Skeletal muscle satellite cell (primary cell): Measurements from ENCODE around the gene GALNT1.
"Not testable (repeated sequence)": the region's sequence is repeated elsewhere in the genome, so short reads cannot be mapped to it uniquely, and the experiment has no call there.

Source experiments
- H3K27me3 ChIP-seq: 2 replicates; pipeline ENCODE4 v1.7.0; 2013; ENCODE audit warnings: low read length; ENCODE audit not compliant: control insufficient read depth, insufficient read depth
- H3K36me3 ChIP-seq: 2 replicates; pipeline ENCODE4 v1.7.0; 2013; ENCODE audit warnings: mild to moderate bottlenecking, control low read depth, low read length; ENCODE audit not compliant: insufficient read depth
- H3K4me1 ChIP-seq: 2 replicates; pipeline ENCODE4 v1.7.0; 2013; ENCODE audit warnings: low read length; ENCODE audit not compliant: control insufficient read depth, insufficient read depth
- H3K4me2 ChIP-seq: 2 replicates; pipeline ENCODE4 v1.7.0; 2013; ENCODE audit warnings: mild to moderate bottlenecking, low read length
- H3K4me3 ChIP-seq: 2 replicates; pipeline ENCODE4 v1.7.0; 2013; ENCODE audit warnings: low read length
- H3K9ac ChIP-seq: 2 replicates; pipeline ENCODE4 v1.7.0; 2013; ENCODE audit warnings: mild to moderate bottlenecking, low read depth, low read length, moderate library complexity
- H3K9me3 ChIP-seq: replicated peaks from 2 replicates; pipeline ENCODE4 v1.7.0; 2013; ENCODE audit warnings: mild to moderate bottlenecking, control low read depth, low read length

Gene GALNT1

GRCh38 chr18:35571138-35571537 is 10.4 kb upstream of the GALNT1 start:
- H3K36me3 ChIP-seq: no peaks in the 10 kb centered on the region
- peaks cover 17% of the 10 kb centered on the region for H3K4me1 ChIP-seq
- no peaks in the 10 kb centered on the region for H3K9me3 ChIP-seq
- H3K4me3 ChIP-seq: no peak overlapping the region
- H3K27me3 ChIP-seq: no peaks in the 10 kb centered on the region
- H3K4me2 ChIP-seq: no peak overlapping the region
- H3K9ac ChIP-seq: peak overlapping the region; percentile 26

DNA sequence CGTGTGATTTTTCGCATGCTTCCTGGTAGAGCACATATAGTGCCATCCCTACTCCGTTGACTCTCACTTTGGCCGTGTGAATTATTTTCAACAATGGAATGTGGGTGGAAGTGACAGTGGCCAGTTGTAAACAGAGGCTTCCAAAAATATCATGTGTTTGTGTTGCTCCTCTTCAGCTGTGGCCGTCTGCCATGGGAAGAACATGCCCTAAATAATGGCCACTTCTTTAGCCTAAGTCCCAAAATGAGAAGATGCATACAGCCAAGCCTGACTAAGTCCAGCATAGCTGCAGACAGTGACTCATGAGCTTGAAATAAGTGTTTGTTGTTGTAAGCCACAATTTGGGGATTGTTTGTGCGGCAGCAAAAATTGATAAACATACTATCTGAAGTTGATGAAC is 8.9 kb upstream of the GALNT1 start:
- peaks cover 5% of the 10 kb centered on the region for H3K9me3 ChIP-seq
- no peaks in the 10 kb centered on the region for H3K27me3 ChIP-seq
- peaks cover 17% of the 10 kb centered on the region for H3K4me1 ChIP-seq
- H3K9ac ChIP-seq: no peak overlapping the region
- no peaks in the 10 kb centered on the region for H3K36me3 ChIP-seq
- H3K4me2 ChIP-seq: no peak overlapping the region
- no peak overlapping the region for H3K4me3 ChIP-seq

DNA sequence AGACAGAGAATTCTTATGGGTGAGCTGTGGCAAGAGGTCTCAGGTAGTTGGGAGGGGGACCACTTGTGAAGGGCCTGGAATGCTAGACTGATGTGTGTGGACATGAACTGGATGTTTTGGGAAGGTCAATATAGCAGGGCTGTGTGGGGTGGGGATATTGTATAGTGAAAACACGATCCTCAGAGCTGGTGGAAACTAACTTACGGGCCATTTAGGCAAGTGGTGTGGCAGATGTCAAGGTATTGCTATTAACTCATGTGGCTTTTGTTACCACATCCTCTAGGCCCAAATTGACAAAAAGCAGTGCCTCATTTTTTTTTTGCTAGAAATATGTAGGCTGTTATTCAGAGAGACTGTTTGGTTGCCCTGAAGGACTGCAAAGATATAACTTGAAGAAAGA is 8.0 kb upstream of the GALNT1 start:
- Histone ChIP-seq H3K4me3 (no peak overlapping the region), H3K4me2 (no peak overlapping the region), H3K4me1 (peaks cover 17% of the 10 kb centered on the region), H3K9me3 (peaks cover 5% of the 10 kb centered on the region), H3K27me3 (no peaks in the 10 kb centered on the region), H3K9ac (no peak overlapping the region), H3K36me3 (no peaks in the 10 kb centered on the region)

DNA sequence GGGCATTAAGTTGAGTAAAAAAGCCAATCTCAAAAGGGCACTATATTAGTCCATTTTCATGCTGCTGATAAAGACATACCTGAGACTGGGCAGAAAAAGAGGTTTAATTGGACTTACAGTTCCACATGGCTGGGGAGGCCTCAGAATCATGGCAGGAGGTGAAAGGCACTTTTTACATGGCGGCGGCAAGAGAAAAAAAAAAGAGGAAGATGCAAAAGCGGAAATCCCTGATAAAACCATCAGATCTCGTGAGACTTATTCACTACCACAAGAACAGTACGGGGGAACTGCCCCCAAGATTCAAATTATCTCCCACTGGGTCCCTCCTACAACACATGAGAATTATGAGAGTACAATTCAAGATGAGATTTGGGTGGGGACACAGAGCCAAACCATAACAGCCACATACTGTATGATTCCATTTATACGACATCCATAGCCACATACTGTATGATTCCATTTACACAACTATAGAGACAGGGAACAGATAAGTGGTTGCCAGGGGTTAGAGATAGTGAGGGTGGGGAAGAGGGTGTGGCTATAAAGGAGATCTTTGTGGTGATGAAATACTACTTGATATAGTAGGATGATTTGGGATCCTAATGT is 5.2 kb upstream of the GALNT1 start:
- H3K4me3 ChIP-seq, H3K9me3 ChIP-seq, H3K9ac ChIP-seq, H3K4me1 ChIP-seq, H3K27me3 ChIP-seq, H3K36me3 ChIP-seq, H3K4me2 ChIP-seq: not testable (repeated sequence)

DNA sequence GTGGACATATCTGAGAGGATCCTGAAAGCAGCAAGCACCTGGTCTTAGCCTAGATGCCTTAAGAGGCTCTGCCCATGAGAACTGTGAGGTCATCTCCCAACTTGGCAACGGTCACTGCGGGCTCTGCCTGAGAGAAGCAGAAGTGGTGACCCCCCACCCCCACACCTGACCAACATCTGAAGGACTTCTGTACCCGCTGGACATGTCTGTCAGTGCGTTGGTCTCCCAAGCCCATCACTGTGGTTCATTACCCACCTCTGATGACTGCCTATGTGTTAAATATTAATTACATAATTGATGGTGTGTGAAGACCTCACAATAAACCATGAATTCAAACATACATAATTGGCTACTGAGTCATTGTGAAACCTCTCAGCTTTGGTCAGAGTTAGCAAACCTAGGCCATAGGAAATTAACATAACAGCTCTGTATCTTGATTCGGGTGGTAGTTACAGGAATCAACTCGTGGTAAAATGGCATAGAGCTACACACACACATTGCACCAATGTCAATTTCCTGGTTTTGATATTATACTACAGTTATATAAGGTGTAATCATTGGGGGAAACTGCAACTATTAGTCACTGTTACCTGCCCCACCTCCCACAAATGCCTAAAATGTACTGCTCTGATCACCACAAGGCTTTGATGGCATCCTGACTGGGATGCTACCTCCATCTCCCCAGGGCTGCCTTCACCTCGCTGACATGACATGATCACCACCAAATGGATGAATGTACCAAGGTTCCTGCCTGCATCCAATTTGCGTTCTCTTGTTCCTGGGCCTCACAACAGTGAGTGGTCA is 4.3 kb upstream of the GALNT1 start:
- Histone ChIP-seq H3K4me1 (peaks cover 7% of the 10 kb centered on the region), H3K4me3 (no peak overlapping the region), H3K9me3 (peaks cover 5% of the 10 kb centered on the region), H3K36me3 (no peaks in the 10 kb centered on the region), H3K4me2 (no peak overlapping the region), H3K9ac (no peak overlapping the region), H3K27me3 (no peaks in the 10 kb centered on the region)

GRCh38 chr18:35578481-35578880 is 3.1 kb upstream of the GALNT1 start:
- peaks cover 9% of the 10 kb centered on the region for H3K4me1 ChIP-seq
- H3K36me3 ChIP-seq: no peaks in the 10 kb centered on the region
- no peak overlapping the region for H3K4me2 ChIP-seq
- no peak overlapping the region for H3K9ac ChIP-seq
- no peak overlapping the region for H3K4me3 ChIP-seq
- H3K9me3 ChIP-seq: peaks cover 5% of the 10 kb centered on the region
- H3K27me3 ChIP-seq: no peaks in the 10 kb centered on the region

GRCh38 chr18:35578936-35579335 is 2.6 kb upstream of the GALNT1 start:
- Histone ChIP-seq H3K27me3 (no peaks in the 10 kb centered on the region), H3K4me3 (no peak overlapping the region), H3K4me1 (peaks cover 11% of the 10 kb centered on the region), H3K9ac (no peak overlapping the region), H3K9me3 (peaks cover 5% of the 10 kb centered on the region), H3K36me3 (no peaks in the 10 kb centered on the region), H3K4me2 (no peak overlapping the region)

DNA sequence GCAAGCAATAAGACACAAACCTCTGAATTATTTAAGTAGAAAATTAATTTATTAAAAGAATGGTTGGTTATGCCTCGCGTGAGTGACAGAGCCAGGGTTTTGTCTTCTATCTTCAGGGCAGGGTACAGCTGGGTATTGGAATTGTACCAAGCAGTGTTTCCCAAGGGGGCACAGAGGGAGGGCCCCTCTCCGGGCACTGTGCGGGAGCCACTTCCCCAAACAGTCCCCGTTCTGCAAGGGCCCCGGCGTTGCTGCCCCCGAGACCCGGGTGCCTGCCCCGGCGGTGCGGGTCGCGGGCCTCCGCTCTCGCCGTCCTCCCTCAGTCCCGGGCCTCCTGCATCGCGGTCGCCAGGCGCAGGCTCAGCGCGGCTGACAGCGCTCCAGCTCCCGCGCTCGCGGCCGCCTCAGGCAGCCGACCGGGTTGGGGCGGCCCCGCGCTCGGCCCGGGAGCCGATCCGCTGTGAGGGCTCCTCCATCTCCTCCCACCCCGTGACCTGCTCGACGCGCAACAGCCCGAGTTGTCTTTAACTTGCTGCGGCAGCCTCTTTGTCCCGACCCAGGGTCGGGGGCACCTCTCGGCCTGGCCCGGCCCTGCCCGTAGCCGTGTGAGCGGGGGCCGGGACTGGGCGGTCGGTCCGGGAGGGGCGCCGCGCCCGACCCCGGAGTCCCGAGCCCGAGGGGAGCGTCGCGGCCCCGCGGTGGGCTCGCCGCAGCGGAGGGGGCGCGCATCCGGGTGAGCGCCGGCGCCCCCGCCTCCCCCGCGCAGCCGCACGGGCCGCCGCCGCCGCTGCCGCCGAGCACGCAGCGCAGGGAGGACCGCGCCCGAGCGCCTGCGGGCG is 620 bp upstream of the GALNT1 start:
- H3K27me3 ChIP-seq: no peaks in the 10 kb centered on the region

GRCh38 chr18:35581898-35582641 is 530 bp downstream of the GALNT1 start:
- peak overlapping the region; percentile 87 for H3K4me2 ChIP-seq
- peak overlapping the region; percentile 92 for H3K9ac ChIP-seq
- H3K9me3 ChIP-seq: no peaks in the 10 kb centered on the region
- H3K4me3 ChIP-seq: peak overlapping the region; percentile 78
- peaks cover 11% of the 10 kb centered on the region for H3K4me1 ChIP-seq
- H3K27me3 ChIP-seq: no peaks in the 10 kb centered on the region
- H3K36me3 ChIP-seq: peaks cover 5% of the 10 kb centered on the region

More for the DNA sequence above, 620 bp upstream of the GALNT1 start:
- H3K36me3 ChIP-seq: peaks cover 5% of the 10 kb centered on the region
- peak overlapping the region; percentile 90 for H3K4me3 ChIP-seq
- peaks cover 11% of the 10 kb centered on the region for H3K4me1 ChIP-seq
- peak overlapping the region; percentile 94 for H3K4me2 ChIP-seq
- H3K9me3 ChIP-seq: peaks cover 5% of the 10 kb centered on the region
- H3K9ac ChIP-seq: peak overlapping the region; percentile 95

- Histone ChIP-seq H3K9ac (peak overlapping the region; percentile 92), H3K4me1 (peaks cover 11% of the 10 kb centered on the region), H3K36me3 (peaks cover 5% of the 10 kb centered on the region), H3K4me2 (peak overlapping the region; percentile 87), H3K9me3 (no peaks in the 10 kb centered on the region), H3K4me3 (peak overlapping the region; percentile 78), H3K27me3 (no peaks in the 10 kb centered on the region)
Measured at GRCh38 chr18:35582899-35583558, 1.5 kb downstream of the GALNT1 start.
